ENCODE data around the gene LRRC2. TPM values are rescaled to one million over a fixed set of nuclear protein-coding genes. Genes with fewer than 3 reads are reported as not detected.

The LRRC2 gene
- total and polyA plus RNA-seq, 9 of the 15 experiments (the other 6 are each of a cell fraction or from before 2014, with no cell fraction given), result 0.01 to 0.04 (median 0.03) TPM; not detected in 5

DNA sequence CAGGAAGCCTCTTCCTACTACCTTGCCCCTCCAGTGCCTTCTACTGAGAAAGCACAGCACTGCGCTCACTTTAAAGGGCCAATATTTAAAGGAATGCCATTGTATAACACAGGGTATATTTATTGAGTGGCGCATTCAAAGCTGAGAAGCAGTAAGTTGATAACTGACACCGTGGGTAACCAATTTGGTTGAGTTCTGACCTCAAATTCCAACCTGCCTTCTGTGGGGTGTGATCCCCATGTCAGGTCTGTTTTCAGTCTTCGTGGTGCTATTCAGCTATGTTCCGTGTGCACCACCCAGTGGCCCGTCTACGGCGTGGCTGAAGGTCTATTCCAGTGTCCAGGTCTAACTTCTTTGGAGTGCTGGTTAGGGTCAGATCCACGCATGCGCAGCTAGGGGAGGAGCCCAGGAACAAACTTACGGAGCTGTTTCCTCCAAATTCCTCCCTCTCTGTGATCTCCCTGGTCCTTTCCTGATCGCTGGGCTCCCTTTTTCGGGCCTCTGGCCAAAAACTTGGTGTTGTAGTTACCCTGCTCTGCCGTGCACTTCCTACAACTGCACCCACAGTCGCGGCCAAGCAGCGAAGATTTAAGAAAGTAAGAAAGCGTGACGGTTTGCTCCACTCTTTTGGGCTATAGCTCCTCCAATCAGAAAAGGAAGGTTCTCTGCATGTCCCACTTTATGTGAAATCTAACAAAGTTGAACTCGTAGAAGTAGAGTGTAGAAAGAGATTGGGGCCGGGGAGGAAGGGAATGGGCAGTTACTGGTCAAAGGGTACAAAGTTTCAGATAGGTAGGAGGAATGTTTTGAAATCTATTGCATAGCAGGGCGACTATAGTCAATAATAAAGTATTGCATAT lies 7.7 kb downstream of the LRRC2 start (continued):
- TF ChIP-seq, protein P1, sequence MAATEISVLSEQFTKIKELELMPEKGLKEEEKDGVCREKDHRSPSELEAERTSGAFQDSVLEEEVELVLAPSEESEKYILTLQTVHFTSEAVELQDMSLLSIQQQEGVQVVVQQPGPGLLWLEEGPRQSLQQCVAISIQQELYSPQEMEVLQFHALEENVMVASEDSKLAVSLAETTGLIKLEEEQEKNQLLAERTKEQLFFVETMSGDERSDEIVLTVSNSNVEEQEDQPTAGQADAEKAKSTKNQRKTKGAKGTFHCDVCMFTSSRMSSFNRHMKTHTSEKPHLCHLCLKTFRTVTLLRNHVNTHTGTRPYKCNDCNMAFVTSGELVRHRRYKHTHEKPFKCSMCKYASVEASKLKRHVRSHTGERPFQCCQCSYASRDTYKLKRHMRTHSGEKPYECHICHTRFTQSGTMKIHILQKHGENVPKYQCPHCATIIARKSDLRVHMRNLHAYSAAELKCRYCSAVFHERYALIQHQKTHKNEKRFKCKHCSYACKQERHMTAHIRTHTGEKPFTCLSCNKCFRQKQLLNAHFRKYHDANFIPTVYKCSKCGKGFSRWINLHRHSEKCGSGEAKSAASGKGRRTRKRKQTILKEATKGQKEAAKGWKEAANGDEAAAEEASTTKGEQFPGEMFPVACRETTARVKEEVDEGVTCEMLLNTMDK (IDR thresholded peaks at IDR 0.05; ENCODE audit: borderline replicate concordance, insufficient read depth, low read depth, low read length, poor library complexity, severe bottlenecking), result no peak
- 0 out of 2 replicates have a peak, but pooled peaks have one; percentile 65 for TF ChIP-seq ZNF197 (CRISPR knock-in tag; IDR thresholded peaks at IDR 0.05; ENCODE audit: low read depth)
- TF ChIP-seq RBM34 (IDR thresholded peaks at IDR 0.05; ENCODE audit: borderline replicate concordance, insufficient read depth, low read length), result no peak
- TF ChIP-seq CSDE1 (IDR thresholded peaks at IDR 0.05), result 0 out of 4 replicates have a peak, but pooled peaks of 1 of the 2 experiments have one; percentile 21
- peak; percentile 38; the same call in 1 of the 2 replicates for TF ChIP-seq ZNF79 (CRISPR knock-in tag; IDR thresholded peaks at IDR 0.05; ENCODE audit: low read depth)
- peak; percentile 71; the same call in 1 of the 2 replicates for TF ChIP-seq HDGF (IDR thresholded peaks at IDR 0.05)
- TF ChIP-seq KLF16 (IDR thresholded peaks at IDR 0.05), result peak; percentile 64; the same call in 1 of the 2 replicates
- TF ChIP-seq, protein P2, sequence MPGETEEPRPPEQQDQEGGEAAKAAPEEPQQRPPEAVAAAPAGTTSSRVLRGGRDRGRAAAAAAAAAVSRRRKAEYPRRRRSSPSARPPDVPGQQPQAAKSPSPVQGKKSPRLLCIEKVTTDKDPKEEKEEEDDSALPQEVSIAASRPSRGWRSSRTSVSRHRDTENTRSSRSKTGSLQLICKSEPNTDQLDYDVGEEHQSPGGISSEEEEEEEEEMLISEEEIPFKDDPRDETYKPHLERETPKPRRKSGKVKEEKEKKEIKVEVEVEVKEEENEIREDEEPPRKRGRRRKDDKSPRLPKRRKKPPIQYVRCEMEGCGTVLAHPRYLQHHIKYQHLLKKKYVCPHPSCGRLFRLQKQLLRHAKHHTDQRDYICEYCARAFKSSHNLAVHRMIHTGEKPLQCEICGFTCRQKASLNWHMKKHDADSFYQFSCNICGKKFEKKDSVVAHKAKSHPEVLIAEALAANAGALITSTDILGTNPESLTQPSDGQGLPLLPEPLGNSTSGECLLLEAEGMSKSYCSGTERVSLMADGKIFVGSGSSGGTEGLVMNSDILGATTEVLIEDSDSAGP (CRISPR knock-in tag; IDR thresholded peaks at IDR 0.05), result peak; percentile 79; the same call in 1 of the 2 replicates
- TF ChIP-seq ZNF12 (CRISPR knock-in tag; IDR thresholded peaks at IDR 0.05), result no peak
- TF ChIP-seq TSC22D4 (tag; IDR thresholded peaks at IDR 0.05), result no peak
- no peak for TF ChIP-seq ZNF23 (CRISPR knock-in tag; IDR thresholded peaks at IDR 0.05)
- TF ChIP-seq, protein P3, sequence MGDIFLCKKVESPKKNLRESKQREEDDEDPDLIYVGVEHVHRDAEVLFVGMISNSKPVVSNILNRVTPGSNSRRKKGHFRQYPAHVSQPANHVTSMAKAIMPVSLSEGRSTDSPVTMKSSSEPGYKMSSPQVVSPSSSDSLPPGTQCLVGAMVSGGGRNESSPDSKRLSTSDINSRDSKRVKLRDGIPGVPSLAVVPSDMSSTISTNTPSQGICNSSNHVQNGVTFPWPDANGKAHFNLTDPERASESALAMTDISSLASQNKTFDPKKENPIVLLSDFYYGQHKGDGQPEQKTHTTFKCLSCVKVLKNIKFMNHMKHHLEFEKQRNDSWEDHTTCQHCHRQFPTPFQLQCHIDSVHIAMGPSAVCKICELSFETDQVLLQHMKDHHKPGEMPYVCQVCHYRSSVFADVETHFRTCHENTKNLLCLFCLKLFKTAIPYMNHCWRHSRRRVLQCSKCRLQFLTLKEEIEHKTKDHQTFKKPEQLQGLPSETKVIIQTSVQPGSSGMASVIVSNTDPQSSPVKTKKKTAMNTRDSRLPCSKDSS (IDR thresholded peaks at IDR 0.05; ENCODE audit: low read depth, partially characterized antibody), result no peak
- no peak for TF ChIP-seq NFATC3 (IDR thresholded peaks at IDR 0.05)
- 0 out of 2 replicates have a peak, but pooled peaks have one; percentile 13 for TF ChIP-seq KHSRP (IDR thresholded peaks at IDR 0.05)
- TF ChIP-seq, protein P4, sequence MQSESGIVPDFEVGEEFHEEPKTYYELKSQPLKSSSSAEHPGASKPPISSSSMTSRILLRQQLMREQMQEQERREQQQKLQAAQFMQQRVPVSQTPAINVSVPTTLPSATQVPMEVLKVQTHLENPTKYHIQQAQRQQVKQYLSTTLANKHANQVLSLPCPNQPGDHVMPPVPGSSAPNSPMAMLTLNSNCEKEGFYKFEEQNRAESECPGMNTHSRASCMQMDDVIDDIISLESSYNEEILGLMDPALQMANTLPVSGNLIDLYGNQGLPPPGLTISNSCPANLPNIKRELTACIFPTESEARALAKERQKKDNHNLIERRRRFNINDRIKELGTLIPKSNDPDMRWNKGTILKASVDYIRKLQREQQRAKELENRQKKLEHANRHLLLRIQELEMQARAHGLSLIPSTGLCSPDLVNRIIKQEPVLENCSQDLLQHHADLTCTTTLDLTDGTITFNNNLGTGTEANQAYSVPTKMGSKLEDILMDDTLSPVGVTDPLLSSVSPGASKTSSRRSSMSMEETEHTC (IDR thresholded peaks at IDR 0.05), result no peak
- peak; percentile 60; the same call in 1 of the 2 replicates for TF ChIP-seq ERF (CRISPR knock-in tag; IDR thresholded peaks at IDR 0.05)
- peak in 1 of 2 experiments; percentile 18; a peak in 1 of 4 replicates for TF ChIP-seq FOXK2 (conservative IDR thresholded peaks at IDR 0.05 in 1 of 2, IDR thresholded peaks at IDR 0.05 in 1 of 2; ENCODE audit: low read depth in 2 of 2)
- no peak for TF ChIP-seq CCAR2 (IDR thresholded peaks at IDR 0.05; ENCODE audit: low read depth, low read length)
- no peak for TF ChIP-seq BRCA1 (IDR thresholded peaks at IDR 0.05)
- TF ChIP-seq BRCA1 (CRISPR knock-in tag; IDR thresholded peaks at IDR 0.05), result no peak
- 0 out of 2 replicates have a peak, but pooled peaks have one; percentile 15 for TF ChIP-seq FOXM1 (IDR thresholded peaks at IDR 0.05; ENCODE audit: low read depth)
- TF ChIP-seq FOXM1 (CRISPR knock-in tag; IDR thresholded peaks at IDR 0.05; ENCODE audit: low read depth), result no peak
- no peak for TF ChIP-seq XRCC3 (IDR thresholded peaks at IDR 0.05)
